CD4-positive, alpha-beta T cell treated with Interleukin-15 for 4 hours (primary cell): ENCODE measurements around the gene ABCA8.
"Not testable (repeated sequence)": the region's sequence is repeated elsewhere in the genome, so short reads cannot be mapped to it uniquely, and the experiment has no call there.

Experiments
- DNase-seq: peaks from one replicate; pipeline ENCODE4 v3.0.0-alpha.2; 2020; ENCODE audit warnings: low spot score

Gene ABCA8

GRCh38 chr17:68829211-68829610 is 126.0 kb downstream of the ABCA8 start:
- no peak for DNase-seq

- no peak for DNase-seq
These were observed 130.5 kb downstream of the ABCA8 start for GRCh38 chr17:68824707-68825106.

- not testable (repeated sequence) for DNase-seq
These were observed 131.0 kb downstream of the ABCA8 start for GRCh38 chr17:68824185-68824584.

GRCh38 chr17:68822719-68823289 is 132.4 kb downstream of the ABCA8 start:
- no peak for DNase-seq

GRCh38 chr17:68821860-68822696 is 133.1 kb downstream of the ABCA8 start:
- DNase-seq, result no peak

- no peak for DNase-seq
These were observed 134.2 kb downstream of the ABCA8 start for GRCh38 chr17:68820825-68821481.

- no peak for DNase-seq
These were observed 134.7 kb downstream of the ABCA8 start for GRCh38 chr17:68820476-68820824.

GRCh38 chr17:68819465-68819864 is 135.7 kb downstream of the ABCA8 start:
- DNase-seq, result no peak
